Transverse colon (tissue), 3 donors: ENCODE results near the gene PRR5.

Source experiments
- POLR2A ChIP-seq: fragments of 450-650 bp; IDR thresholded peaks from one replicate; pipeline ENCODE4 v1.6.1; 2016; ENCODE audit warnings: antibody characterized with exemption, mild to moderate bottlenecking, moderate library complexity
- TF ChIP-seq, protein P1 (sequence below), 5 experiments: fragments of 200-600 bp in 3 of 5; fragments of 450-650 bp in 2 of 5; sonication (generic) in 3 of 5; IDR thresholded peaks; 1 replicate in 2 of 5; 2 replicates in 3 of 5; pipeline ENCODE4 v1.5.1; 2016 to 2017; ENCODE audit warnings: antibody characterized with exemption in 5 of 5, inconsistent platforms in 3 of 5, mild to moderate bottlenecking in 2 of 5, moderate library complexity in 1 of 5

- TF ChIP-seq, protein P1, sequence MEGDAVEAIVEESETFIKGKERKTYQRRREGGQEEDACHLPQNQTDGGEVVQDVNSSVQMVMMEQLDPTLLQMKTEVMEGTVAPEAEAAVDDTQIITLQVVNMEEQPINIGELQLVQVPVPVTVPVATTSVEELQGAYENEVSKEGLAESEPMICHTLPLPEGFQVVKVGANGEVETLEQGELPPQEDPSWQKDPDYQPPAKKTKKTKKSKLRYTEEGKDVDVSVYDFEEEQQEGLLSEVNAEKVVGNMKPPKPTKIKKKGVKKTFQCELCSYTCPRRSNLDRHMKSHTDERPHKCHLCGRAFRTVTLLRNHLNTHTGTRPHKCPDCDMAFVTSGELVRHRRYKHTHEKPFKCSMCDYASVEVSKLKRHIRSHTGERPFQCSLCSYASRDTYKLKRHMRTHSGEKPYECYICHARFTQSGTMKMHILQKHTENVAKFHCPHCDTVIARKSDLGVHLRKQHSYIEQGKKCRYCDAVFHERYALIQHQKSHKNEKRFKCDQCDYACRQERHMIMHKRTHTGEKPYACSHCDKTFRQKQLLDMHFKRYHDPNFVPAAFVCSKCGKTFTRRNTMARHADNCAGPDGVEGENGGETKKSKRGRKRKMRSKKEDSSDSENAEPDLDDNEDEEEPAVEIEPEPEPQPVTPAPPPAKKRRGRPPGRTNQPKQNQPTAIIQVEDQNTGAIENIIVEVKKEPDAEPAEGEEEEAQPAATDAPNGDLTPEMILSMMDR (IDR thresholded peaks at IDR 0.05), result no peak
- no peak for TF ChIP-seq POLR2A
Observed at GRCh38 chr22:44727148-44727547, 25.1 kb downstream of the PRR5 start.
